TTC549 (cell line): Measurements from ENCODE around the gene NBDY.
"Not testable (repeated sequence)": the region's sequence is repeated elsewhere in the genome, so short reads cannot be mapped to it uniquely, and the experiment has no call there.

Experiments used
- FAIRE-seq: peaks from 2 replicates; lab custom pipeline; 2012; peaks lifted over from hg19 to GRCh38; lab: Jason Lieb, UNC

Gene NBDY

DNA sequence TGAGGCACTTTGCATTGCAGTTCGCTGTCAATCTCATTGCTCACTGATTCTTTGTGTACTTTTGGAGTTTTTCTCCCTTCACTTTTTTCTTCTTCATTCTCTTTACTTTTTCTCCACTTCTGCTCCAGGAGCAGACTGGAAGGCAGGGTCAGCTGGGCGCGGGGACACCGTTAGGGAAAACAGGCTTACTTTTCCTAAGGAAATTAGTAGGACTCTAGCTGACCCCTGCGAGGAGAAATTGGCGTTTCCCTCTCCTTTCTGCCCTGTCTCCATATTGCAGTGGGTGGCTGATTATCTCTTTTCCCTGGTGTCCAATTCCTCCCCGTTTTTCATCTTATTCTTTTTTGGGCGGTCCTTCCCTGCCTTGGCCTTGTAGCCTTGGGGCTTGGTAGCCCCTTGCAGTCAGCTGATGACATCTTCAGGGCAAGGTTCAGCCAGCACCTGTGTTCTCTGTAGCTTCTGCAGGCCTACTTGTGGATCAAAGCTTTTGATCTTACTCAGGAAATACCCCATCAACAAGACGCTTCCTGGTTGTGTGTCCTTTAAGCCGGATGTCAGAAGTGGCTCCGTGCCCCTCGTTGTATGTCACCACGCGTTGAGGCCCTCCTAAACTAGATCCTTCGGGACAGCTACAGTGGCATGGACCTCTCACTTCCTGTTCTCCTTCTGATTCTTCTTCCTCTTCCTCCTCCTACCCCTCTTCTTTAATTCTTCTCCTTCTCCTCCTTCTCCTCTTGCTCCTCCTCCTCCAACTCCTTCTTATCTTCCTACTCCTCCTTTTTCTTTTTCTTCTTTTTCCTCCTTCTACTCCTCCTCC, 36.1 kb downstream of the NBDY start:
- no peak for FAIRE-seq

DNA sequence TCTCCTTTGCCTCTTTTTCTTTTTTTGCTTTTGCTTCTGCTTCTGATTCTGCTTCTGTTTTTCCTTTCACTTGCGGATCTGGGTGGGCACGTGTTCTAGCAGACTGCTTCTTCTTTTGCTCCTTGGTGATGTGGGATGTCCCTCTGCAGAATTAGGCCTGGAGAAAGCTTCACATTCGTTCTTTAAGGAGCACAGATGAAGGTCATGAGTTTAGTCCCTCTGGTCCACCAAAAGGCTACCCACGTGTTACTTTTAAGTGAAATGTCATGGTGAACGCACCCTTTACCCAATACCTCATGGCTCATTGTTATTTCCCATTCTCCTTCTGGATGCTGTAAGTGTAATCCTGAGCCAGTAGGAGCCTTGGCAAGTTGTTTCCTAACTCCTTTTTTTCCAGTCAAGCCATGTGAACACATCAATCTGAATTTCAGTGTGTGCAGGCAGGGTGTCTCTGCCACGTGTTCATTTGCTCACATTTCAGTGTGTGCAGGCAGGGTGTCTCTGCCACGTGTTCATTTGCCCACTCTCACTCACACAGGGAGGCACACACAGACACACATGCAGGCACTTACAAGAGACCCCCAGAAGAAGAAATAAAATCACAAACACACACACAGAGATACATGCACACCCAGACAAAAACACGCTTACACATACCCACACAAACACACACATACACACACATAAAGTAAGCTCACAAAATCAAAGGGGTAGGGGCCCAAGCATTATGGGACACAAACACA, 36.9 kb downstream of the NBDY start:
- FAIRE-seq: no peak

DNA sequence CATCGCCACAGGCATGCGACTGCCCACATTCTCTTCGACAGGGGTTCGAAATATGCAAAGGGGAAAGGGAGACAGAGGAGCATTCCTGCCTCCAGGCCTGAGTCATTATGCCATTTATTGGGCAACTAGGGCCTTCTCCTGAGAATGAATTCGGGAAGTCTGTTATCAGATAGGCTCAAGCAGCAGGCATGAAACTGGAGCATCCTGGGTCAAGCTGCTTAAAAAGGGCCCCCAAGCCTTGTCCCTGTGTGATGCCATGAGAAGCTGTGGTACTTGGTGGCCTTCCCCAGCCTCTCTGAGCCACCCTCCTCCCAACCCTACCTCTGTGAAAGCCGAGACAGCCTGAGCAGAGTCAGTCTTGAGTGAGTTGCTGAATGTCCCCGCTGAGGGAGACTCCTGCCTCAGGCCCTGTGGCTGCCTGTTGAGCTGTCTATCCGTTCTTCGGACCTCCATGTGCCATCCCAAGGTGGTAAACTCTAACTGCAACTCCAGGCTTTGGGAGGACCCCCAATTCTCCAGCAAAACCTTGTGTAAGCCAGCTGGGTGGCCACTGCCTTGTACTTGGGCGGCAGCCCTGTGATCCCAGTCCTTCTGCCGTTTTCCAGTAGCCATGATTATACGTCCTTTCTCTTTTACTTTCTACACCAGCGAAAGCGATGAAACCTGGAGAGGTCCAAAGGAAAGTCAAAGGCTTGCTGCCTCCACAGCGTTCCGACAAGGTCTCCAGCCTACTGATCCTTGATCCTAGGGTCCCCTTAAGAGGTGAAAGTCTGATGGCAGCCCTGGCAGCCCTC, 37.7 kb downstream of the NBDY start:
- no peak for FAIRE-seq

DNA sequence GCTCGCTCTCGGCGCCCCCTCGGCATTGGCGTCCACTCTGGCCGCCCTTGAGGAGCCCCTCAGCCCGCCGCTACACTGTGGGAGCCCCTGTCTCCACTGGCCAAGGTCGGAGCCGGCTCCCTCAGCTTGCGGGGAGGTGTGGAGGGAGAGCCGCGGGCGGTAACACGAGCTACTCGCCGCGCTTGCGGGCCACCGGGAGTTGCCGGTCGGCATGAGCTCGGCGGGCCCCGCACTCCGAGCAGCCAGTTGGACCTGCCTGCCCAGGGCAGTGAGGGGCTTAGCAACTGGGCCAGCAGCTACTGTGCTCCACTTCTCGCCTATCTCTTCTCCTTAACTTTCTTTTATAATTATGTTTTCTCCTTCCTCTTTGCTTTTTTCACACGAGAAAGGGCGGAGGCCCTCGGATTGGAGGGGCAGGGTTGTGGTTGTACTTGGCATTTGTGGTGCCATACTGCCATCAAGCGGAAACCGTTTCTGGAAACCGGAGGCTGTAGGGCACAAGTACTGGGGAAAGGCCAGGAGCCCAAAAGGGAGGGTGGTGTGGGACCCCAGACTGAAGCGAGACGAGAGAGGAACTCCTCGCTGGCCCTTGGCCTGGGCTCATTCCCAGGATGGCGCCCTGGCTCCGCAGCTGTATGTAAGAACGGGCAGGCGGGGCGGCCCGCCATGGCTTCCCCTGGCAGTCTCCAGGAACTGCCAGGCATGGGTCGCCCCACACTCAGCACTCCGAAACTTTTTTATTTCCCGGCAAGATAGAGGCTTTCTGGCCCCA, 38.5 kb downstream of the NBDY start:
- not testable (repeated sequence) for FAIRE-seq

DNA sequence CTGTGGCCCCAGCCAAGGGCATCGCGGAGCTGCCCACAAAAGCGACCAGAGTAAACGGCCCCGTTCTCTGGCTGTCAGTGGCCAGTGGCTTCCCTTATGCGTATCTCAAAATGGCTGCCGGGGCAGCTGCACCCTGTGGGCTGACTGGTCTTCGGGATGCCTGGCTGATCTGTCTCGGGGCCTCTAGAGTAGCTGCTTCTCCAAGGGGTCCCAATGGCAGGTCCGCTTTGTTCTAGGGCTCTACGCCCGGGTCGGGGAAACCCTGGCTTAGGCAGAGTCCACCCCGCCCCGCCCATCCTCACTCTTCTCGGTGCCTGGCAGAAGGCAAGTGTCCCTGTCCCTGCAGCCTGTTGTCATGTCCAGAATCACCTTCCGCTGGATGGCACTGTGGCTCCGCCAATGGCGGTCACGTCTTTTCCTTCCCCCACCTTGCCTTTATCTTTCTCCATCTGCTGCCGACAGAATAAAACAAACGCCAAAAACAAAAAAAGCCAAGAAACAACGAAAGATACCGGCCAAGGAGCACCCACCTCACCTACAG, 39.1 kb downstream of the NBDY start:
- FAIRE-seq: not testable (repeated sequence)

DNA sequence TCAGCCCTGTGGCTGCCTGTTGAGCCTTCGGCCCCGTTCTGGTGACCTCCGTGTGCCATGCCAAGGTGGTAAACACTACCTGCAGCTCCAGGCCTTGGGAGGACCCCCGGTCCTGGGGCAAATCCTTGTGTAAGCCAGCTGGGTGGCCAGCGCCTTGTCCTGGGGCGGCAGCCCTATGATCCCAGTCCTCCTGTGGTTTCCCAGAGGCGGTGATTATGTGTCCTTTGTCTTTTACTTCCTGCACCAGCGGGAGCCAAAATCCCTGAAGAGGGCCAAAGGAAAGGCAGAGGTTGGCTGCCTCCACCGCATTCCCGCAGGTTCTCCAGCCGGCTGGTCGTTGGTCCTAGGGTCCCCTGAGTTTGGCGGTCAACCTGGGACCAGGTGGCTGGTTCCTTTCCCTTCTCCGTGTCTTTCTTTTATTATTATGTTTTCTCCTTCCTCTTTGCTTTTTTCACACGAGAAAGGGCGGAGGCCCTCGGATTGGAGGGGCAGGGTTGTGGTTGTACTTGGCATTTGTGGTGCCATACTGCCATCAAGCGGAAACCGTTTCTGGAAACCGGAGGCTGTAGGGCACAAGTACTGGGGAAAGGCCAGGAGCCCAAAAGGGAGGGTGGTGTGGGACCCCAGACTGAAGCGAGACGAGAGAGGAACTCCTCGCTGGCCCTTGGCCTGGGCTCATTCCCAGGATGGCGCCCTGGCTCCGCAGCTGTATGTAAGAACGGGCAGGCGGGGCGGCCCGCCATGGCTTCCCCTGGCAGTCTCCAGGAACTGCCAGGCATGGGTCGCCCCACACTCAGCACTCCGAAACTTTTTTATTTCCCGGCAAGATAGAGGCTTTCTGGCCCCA, 43.9 kb downstream of the NBDY start:
- FAIRE-seq: not testable (repeated sequence)

DNA sequence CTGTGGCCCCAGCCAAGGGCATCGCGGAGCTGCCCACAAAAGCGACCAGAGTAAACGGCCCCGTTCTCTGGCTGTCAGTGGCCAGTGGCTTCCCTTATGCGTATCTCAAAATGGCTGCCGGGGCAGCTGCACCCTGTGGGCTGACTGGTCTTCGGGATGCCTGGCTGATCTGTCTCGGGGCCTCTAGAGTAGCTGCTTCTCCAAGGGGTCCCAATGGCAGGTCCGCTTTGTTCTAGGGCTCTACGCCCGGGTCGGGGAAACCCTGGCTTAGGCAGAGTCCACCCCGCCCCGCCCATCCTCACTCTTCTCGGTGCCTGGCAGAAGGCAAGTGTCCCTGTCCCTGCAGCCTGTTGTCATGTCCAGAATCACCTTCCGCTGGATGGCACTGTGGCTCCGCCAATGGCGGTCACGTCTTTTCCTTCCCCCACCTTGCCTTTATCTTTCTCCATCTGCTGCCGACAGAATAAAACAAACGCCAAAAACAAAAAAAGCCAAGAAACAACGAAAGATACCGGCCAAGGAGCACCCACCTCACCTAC, 44.5 kb downstream of the NBDY start:
- not testable (repeated sequence) for FAIRE-seq

DNA sequence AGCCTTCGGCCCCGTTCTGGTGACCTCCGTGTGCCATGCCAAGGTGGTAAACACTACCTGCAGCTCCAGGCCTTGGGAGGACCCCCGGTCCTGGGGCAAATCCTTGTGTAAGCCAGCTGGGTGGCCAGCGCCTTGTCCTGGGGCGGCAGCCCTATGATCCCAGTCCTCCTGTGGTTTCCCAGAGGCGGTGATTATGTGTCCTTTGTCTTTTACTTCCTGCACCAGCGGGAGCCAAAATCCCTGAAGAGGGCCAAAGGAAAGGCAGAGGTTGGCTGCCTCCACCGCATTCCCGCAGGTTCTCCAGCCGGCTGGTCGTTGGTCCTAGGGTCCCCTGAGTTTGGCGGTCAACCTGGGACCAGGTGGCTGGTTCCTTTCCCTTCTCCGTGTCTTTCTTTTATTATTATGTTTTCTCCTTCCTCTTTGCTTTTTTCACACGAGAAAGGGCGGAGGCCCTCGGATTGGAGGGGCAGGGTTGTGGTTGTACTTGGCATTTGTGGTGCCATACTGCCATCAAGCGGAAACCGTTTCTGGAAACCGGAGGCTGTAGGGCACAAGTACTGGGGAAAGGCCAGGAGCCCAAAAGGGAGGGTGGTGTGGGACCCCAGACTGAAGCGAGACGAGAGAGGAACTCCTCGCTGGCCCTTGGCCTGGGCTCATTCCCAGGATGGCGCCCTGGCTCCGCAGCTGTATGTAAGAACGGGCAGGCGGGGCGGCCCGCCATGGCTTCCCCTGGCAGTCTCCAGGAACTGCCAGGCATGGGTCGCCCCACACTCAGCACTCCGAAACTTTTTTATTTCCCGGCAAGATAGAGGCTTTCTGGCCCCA, 49.3 kb downstream of the NBDY start:
- FAIRE-seq: not testable (repeated sequence)

DNA sequence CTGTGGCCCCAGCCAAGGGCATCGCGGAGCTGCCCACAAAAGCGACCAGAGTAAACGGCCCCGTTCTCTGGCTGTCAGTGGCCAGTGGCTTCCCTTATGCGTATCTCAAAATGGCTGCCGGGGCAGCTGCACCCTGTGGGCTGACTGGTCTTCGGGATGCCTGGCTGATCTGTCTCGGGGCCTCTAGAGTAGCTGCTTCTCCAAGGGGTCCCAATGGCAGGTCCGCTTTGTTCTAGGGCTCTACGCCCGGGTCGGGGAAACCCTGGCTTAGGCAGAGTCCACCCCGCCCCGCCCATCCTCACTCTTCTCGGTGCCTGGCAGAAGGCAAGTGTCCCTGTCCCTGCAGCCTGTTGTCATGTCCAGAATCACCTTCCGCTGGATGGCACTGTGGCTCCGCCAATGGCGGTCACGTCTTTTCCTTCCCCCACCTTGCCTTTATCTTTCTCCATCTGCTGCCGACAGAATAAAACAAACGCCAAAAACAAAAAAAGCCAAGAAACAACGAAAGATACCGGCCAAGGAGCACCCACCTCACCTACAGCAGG, 50.0 kb downstream of the NBDY start:
- FAIRE-seq: not testable (repeated sequence)

DNA sequence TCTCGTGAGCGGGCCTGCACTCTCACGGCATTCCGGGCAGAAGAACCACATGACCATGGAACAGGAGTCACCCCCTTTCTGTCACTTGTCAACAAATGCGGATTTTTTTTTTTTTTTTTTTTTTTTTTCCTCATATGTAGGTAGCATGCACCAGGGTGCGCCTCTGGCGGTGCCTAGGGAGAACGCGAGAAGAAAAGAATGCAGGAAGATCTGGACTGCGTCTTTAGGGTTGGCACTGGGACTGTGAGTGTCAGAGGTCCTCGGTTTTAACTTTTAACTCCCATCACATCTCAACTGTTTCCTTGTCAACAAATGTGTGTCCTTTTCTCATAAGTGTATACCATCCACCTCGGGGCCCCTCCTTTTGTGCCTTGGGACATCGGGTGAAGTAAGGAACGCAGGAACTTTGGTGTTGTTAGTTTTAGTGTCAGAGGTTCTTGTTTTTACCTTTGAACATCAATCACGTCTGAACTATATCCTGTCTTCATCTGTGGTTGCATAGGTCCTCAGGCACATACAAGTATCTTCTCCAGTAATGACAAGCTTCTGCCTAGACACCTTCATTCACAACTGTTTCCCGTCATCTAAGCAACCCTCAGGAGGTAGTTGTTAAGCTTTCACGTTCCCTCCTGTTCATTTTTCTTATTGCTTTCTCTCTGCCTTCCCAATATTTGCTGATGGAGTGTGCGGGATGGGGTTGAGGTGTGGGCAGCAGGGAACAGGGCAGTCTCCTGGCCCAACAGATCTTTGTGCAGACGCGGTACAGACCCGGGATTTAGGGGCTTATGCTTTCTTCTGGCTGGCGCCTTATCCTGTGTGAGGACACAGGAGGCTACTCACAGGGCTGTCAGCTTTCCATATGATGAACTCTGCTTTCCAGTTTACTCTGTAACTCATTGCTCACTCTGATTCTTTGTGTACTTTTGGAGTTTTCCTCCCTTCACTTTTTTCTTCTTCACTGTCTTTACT, 51.9 kb downstream of the NBDY start:
- FAIRE-seq: not testable (repeated sequence)

DNA sequence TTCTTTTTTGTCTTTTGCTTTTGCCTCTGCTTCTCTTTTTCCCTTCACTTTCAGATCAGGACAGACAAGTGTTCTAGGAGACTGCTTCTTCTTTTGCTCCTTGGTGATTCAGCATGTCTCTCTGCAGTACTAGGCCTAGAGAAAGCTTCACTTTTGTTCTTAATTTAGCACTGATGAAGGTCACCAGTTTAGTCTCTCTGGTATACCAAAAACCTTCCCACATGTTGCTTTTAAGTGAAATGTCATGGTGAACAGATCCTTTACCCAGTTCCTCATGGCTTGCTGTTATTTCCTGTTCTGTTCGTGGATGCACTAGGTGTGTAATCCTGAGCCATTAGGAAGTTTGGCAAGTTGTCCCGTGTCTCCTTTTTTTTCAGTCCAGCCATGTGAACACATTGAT, 53.3 kb downstream of the NBDY start:
- no peak for FAIRE-seq

DNA sequence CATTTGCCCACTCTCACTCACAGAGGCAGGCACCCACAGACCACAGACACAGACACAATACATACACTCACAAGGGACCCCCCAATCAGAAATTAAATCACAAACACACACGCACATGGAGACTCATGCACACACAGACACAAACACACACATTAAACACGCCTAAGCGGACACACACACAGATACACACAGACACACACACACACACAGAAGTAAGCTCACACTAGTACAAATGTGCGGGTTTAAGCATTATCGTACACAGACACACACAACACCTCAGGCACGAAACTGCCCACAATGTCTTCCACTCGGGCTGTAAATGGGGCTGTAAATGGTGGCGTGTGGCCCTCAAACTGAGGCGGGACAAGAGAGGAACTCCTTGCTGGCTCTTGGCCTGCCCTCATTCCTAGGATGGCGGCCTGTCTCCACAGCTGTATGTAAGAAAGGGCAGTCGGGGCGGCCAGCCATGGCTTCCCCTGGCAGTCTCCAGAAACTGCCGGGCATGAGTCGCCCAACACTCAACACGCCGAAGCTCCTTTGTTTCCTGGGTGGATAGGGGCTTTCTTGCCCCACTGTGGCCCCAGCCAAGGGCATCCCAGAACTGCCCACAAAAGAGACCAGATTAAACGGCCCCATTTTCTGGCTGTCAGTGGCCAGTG, 53.9 kb downstream of the NBDY start:
- no peak for FAIRE-seq

DNA sequence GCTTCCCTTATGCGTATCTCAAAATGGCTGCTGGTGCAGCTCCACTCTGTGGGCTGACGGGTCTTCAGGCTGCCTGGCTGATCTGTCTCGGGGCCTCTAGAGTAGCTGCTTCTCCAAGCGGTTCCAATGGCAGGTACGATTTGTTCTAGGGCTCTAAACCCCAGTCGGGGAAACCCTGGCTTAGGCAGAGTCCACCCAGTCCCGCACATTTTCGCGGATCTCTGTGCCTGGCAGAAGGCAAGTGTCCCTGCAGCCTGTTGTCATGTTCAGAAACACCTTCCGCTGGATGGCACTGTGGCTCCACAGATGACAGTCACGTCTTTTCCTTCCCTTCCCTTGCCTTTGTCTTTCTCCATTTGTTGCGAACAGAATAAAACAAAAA, 54.4 kb downstream of the NBDY start:
- no peak for FAIRE-seq

DNA sequence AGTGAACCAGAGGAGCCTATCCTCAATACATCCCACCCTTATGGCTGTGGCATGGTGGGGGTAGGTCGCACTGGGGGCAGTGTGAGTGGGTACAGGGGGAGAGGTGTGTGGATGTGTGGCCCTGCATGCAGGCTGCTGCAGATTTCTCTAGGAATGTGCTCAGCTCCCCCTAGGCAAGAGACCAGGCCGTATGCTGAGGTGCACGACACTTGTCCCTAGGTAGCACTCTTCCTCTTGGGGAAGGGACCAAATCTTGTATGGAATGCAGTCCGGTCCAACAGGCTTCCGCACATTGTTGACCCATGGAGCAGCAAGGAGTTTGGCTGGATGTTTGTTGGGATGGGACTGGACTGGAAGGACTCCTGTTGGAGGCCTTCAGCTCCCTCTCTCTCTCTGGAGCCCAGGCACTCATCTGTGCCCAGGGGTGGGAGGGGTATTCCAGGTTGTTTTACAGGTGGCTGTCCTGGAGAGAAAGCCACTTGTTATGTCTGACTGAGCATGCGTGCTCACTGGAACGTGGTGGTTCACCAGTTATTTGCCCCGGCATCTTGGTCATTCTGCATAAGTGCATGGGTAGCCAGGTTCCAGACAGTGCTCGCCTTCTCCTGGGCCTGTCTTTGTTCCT, 55.1 kb downstream of the NBDY start:
- no peak for FAIRE-seq

DNA sequence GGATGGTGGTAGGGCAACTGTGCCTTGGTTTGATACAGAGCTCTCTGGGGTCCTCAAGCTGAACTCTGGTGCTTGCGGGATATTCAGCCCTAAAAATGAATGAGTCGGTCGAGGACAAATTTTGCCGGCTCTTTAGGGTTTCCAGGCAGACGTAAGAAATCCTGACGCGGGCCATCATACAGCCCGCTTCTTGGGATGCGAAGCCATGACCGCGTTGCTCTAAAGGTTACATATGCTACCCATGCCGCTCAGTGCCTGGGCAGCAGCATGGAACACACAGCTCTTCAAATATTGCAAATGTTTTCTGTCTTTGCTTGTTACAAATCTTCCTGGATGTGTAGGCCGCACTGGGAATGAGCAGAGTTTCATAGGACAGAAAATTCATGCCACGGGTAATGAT, 55.6 kb downstream of the NBDY start:
- FAIRE-seq: no peak

DNA sequence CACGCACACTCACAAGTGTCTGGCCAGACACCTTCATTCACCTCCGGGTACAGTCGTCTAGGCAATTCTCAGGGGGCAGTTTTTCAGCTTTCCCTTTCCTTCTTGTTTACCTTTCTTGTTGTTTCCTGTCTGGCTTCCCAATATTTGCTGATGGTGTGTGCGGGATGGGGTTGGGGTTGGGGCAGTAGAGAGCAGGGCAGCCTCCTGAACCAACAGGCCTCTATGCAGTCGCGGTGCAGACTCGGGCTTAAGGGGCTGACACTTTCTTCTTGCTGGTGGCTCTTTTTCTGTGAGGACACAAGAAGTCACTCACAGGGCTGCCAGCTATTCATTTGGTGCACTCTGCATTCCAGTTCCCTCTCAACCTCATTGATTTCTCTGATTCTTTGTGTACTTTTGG, 56.4 kb downstream of the NBDY start:
- FAIRE-seq: no peak
